Hematopoietic multipotent progenitor cell treated with erythropoietin and hydrocortisone succinate and interleukin-3 and kit ligand, for 15 days (in vitro differentiated cells): ENCODE results near the gene PHLPP1.
"Not testable (repeated sequence)": the region's sequence is repeated elsewhere in the genome, so short reads cannot be mapped to it uniquely, and the experiment has no call there.

Experiments
- DNase-seq: peaks from one replicate; pipeline ENCODE4 v3.0.0-alpha.2; 2015; ENCODE audit warnings: low spot score

Gene PHLPP1

GRCh38 chr18:62715436-62715758 lies at the start of gene PHLPP1:
TSS of gene PHLPP1 (plus strand) at chr18:62715541. CDS start at chr18:62715684, 143 bp downstream.
- DNase-seq, result no peak

GRCh38 chr18:62669225-62669624 lies 46.1 kb upstream of the PHLPP1 start:
- DNase-seq, result no peak

- DNase-seq, result no peak
Measured at GRCh38 chr18:62670573-62670972, 44.8 kb upstream of the PHLPP1 start.

- DNase-seq, result no peak
Measured at GRCh38 chr18:62672600-62672999, 42.7 kb upstream of the PHLPP1 start.

- DNase-seq, result no peak
Measured at GRCh38 chr18:62678847-62679485, 36.4 kb upstream of the PHLPP1 start.

GRCh38 chr18:62682371-62682770 lies 33.0 kb upstream of the PHLPP1 start:
- DNase-seq, result no peak

GRCh38 chr18:62683935-62684334 lies 31.4 kb upstream of the PHLPP1 start:
- no peak for DNase-seq

GRCh38 chr18:62688743-62689317 lies 26.5 kb upstream of the PHLPP1 start:
- DNase-seq, result no peak

- no peak for DNase-seq
Measured at GRCh38 chr18:62690236-62690815, 25.0 kb upstream of the PHLPP1 start.

- DNase-seq, result no peak
Measured at GRCh38 chr18:62693659-62694058, 21.7 kb upstream of the PHLPP1 start.

- DNase-seq, result no peak
Measured at GRCh38 chr18:62697636-62698035, 17.7 kb upstream of the PHLPP1 start.

- no peak for DNase-seq
Measured at GRCh38 chr18:62702259-62702658, 13.1 kb upstream of the PHLPP1 start.

GRCh38 chr18:62706879-62707278 lies 8.5 kb upstream of the PHLPP1 start:
- not testable (repeated sequence) for DNase-seq

GRCh38 chr18:62709908-62710307 lies 5.4 kb upstream of the PHLPP1 start:
- DNase-seq, result not testable (repeated sequence)

GRCh38 chr18:62710417-62710816 lies 4.9 kb upstream of the PHLPP1 start:
- no peak for DNase-seq

- DNase-seq, result no peak
Measured at GRCh38 chr18:62711781-62712180, 3.6 kb upstream of the PHLPP1 start.

GRCh38 chr18:62713651-62714247 lies 1.6 kb upstream of the PHLPP1 start:
- no peak for DNase-seq

- DNase-seq, result peak; percentile 97
Measured at GRCh38 chr18:62714671-62715435, 488 bp upstream of the PHLPP1 start.

- DNase-seq, result peak; percentile 29
Measured at GRCh38 chr18:62715759-62716615, 646 bp downstream of the PHLPP1 start.

GRCh38 chr18:62716619-62717168 lies 1.4 kb downstream of the PHLPP1 start:
- DNase-seq, result no peak

- DNase-seq, result peak; percentile 21
Measured at GRCh38 chr18:62717169-62717924, 2.0 kb downstream of the PHLPP1 start.
